Keratinocyte (primary cell): Measurements from ENCODE around the gene ERC2. TPM values are rescaled to one million over a fixed set of nuclear protein-coding genes. Genes with fewer than 3 reads are reported as not detected.

Experiments
- DNase-seq: peaks from one replicate; pipeline ENCODE4 v3.0.0-alpha.2; 2011; ENCODE audit warnings: low read depth, missing footprints, low spot score
- FAIRE-seq: peaks from 2 replicates; lab custom pipeline; 2011; peaks lifted over from hg19 to GRCh38; lab: Jason Lieb, UNC
- H2AFZ ChIP-seq: 2 replicates; pipeline ENCODE4 v1.6.0; 2012; ENCODE audit warnings: low read length, control low read depth, inconsistent platforms; ENCODE audit not compliant: control insufficient read depth
- H3K27ac ChIP-seq: 2 replicates; pipeline ENCODE4 v1.5.1; 2011; ENCODE audit warnings: low read length; ENCODE audit not compliant: control insufficient read depth, insufficient read depth
- H3K27me3 ChIP-seq: 3 replicates; pipeline ENCODE4 v1.6.0; 2011; ENCODE audit warnings: low read length; ENCODE audit not compliant: control insufficient read depth, insufficient read depth; ENCODE audit errors: extremely low read depth
- H3K36me3 ChIP-seq, 2 experiments: 2 replicates in 1 of 2; 3 replicates in 1 of 2; pipeline ENCODE4 v1.5.1; 2011; ENCODE audit warnings: low read length in 2 of 2, mild to moderate bottlenecking in 1 of 2; ENCODE audit not compliant: control insufficient read depth in 2 of 2, insufficient read depth in 2 of 2; ENCODE audit errors: extremely low read depth in 1 of 2
- H3K4me1 ChIP-seq: 3 replicates; pipeline ENCODE4 v1.5.1; 2011; ENCODE audit warnings: low read length; ENCODE audit not compliant: control insufficient read depth, insufficient read depth; ENCODE audit errors: extremely low read depth
- H3K4me2 ChIP-seq: 3 replicates; pipeline ENCODE4 v1.6.0; 2011; ENCODE audit warnings: low read depth, low read length; ENCODE audit not compliant: control insufficient read depth, insufficient read depth; ENCODE audit errors: extremely low read depth
- H3K4me3 ChIP-seq, 3 experiments: fragments of 200-600 bp in 1 of 3; sonication (generic) in 1 of 3; 2 replicates in 2 of 3; 3 replicates in 1 of 3; pipeline ENCODE4 v1.5.1; 2011 to 2016; ENCODE audit warnings: low read length in 3 of 3, mild to moderate bottlenecking in 3 of 3, control low read depth in 2 of 3, inconsistent platforms in 1 of 3, low read depth in 1 of 3, mixed read lengths in 1 of 3, mixed run types in 1 of 3, moderate library complexity in 1 of 3; ENCODE audit not compliant: control insufficient read depth in 2 of 3, insufficient read depth in 2 of 3; ENCODE audit errors: extremely low read depth in 1 of 3
- H3K79me2 ChIP-seq: 2 replicates; pipeline ENCODE4 v1.6.0; 2012; ENCODE audit warnings: low read length; ENCODE audit not compliant: control insufficient read depth, insufficient read depth
- H3K9ac ChIP-seq: 3 replicates; pipeline ENCODE4 v1.6.0; 2011; ENCODE audit warnings: low read length; ENCODE audit not compliant: control insufficient read depth, insufficient read depth; ENCODE audit errors: extremely low read depth
- H3K9me1 ChIP-seq: 3 replicates; pipeline ENCODE4 v1.6.0; 2011; ENCODE audit warnings: low read length; ENCODE audit not compliant: control insufficient read depth, insufficient read depth; ENCODE audit errors: extremely low read depth
- H3K9me3 ChIP-seq: 2 replicates; pipeline ENCODE4 v1.5.1; 2012; ENCODE audit warnings: low read depth, low read length; ENCODE audit not compliant: control insufficient read depth
- H4K20me1 ChIP-seq: 3 replicates; pipeline ENCODE4 v1.6.0; 2011; ENCODE audit warnings: low read length; ENCODE audit not compliant: control insufficient read depth, insufficient read depth; ENCODE audit errors: extremely low read depth
- CTCF ChIP-seq, 3 experiments: IDR thresholded peaks in 1 of 3; conservative IDR thresholded peaks in 1 of 3; optimal IDR thresholded peaks in 1 of 3; 2 replicates in 2 of 3; 3 replicates in 1 of 3; pipeline versions ENCODE3 to v1.5.1; 2011; ENCODE audit warnings: low read length in 3 of 3, mild to moderate bottlenecking in 3 of 3, moderate library complexity in 2 of 3, control low read depth in 1 of 3, inconsistent platforms in 1 of 3; ENCODE audit not compliant: insufficient read depth in 2 of 3; ENCODE audit errors: extremely low read depth in 1 of 3
- EZH2 ChIP-seq: IDR thresholded peaks from one replicate; pipeline ENCODE4 v1.6.1; 2012; ENCODE audit warnings: inconsistent platforms, mild to moderate bottlenecking, low read length, moderate library complexity
- dilution Hi-C: fragments of 300-500 bp; cut with MboI; formaldehyde crosslinking; loops from one replicate; pipeline ENCODE4 v1.7.0; 2020; ENCODE audit warnings: low sequenced_read_pairs; ENCODE audit not compliant: extremely low pct_ligation_motif_present
- polyA plus RNA-seq, 5 experiments: library from polyadenylated mRNA; depleted of rRNA in 3 of 5; stranded (reverse) in 3 of 5; stranded (forward) in 1 of 5; unstranded in 1 of 5; fragments of >200 nt; gene quantifications; 1 replicate in 1 of 5; 2 replicates in 3 of 5; 3 replicates in 1 of 5; pipeline versions ENCODE4 v1.2.1 to v1.2.3, GENCODE V29; 2011 to 2012; ENCODE audit warnings: missing spikeins in 2 of 5, low read depth in 1 of 5, low replicate concordance in 1 of 5

ERC2 gene
- polyA plus RNA-seq, 1 donor (not counting 4 experiments of a cell fraction or from before 2014, with no cell fraction given), result 0.08 TPM

GRCh38 chr3:56383092-56383491 lies 85.2 kb downstream of the ERC2 start:
- Histone ChIP-seq H3K4me2 (no peak overlapping the region), H3K9ac (no peak overlapping the region), H3K4me1 (no peaks in the 10 kb centered on the region), H3K4me3 (no peak overlapping the region), H3K36me3 (no peaks in the 10 kb centered on the region), H3K9me3 (no peaks in the 10 kb centered on the region), H3K79me2 (no peaks in the 10 kb centered on the region), H3K27ac (no peak overlapping the region), H2AFZ (no peak overlapping the region), H4K20me1 (no peaks in the 10 kb centered on the region), H3K27me3 (no peaks in the 10 kb centered on the region), H3K9me1 (no peaks in the 10 kb centered on the region)
- TF ChIP-seq EZH2 (no peak), CTCF (optimal IDR thresholded peaks at IDR 0.05 in 1 of 3, IDR thresholded peaks at IDR 0.05 in 1 of 3, conservative IDR thresholded peaks at IDR 0.05 in 1 of 3; ENCODE audit: extremely low read depth in 1 of 3, insufficient read depth in 2 of 3, low read length in 3 of 3) (no peak)
- dilution Hi-C loops, result no loop called here
- DNase-seq (no peak), FAIRE-seq (no peak)

- no peak overlapping the region for H3K27ac ChIP-seq
- dilution Hi-C loops, result no loop called here
Observed at GRCh38 chr3:56379723-56380287, 88.5 kb downstream of the ERC2 start.

More at GRCh38 chr3:56379723-56380287, 88.5 kb downstream of the ERC2 start:
- Histone ChIP-seq H3K9me1 (no peaks in the 10 kb centered on the region), H3K27me3 (no peaks in the 10 kb centered on the region), H3K4me1 (no peaks in the 10 kb centered on the region), H3K4me3 (no peak overlapping the region), H3K36me3 (no peaks in the 10 kb centered on the region), H4K20me1 (no peaks in the 10 kb centered on the region), H3K4me2 (no peak overlapping the region), H3K79me2 (no peaks in the 10 kb centered on the region), H3K9me3 (peaks cover 2% of the 10 kb centered on the region), H2AFZ (no peak overlapping the region), H3K9ac (no peak overlapping the region)
- DNase-seq, result no peak
- TF ChIP-seq EZH2 (no peak), CTCF (optimal IDR thresholded peaks at IDR 0.05 in 1 of 3, IDR thresholded peaks at IDR 0.05 in 1 of 3, conservative IDR thresholded peaks at IDR 0.05 in 1 of 3; ENCODE audit: extremely low read depth in 1 of 3, insufficient read depth in 2 of 3, low read length in 3 of 3) (no peak)
- no peak for FAIRE-seq
